H9 (cell line): ENCODE measurements around the gene MLST8. TPM values are rescaled to one million over a fixed set of nuclear protein-coding genes. Genes with fewer than 3 reads are reported as not detected.

ENCODE experiments used
- DNase-seq: peaks from one replicate; pipeline ENCODE4 v3.0.0-alpha.2; 2017
- H2AFZ ChIP-seq: one replicate; pipeline ENCODE4 v1.6.1; 2013; ENCODE audit warnings: mild to moderate bottlenecking, low read length, control low read depth, moderate library complexity
- H2AK5ac ChIP-seq: 2 replicates; pipeline ENCODE4 v1.6.1; 2013; ENCODE audit warnings: low read length, control low read depth, mixed read lengths; ENCODE audit not compliant: insufficient read length
- H2BK120ac ChIP-seq: one replicate; pipeline ENCODE4 v1.6.1; 2013; ENCODE audit warnings: low read depth, mild to moderate bottlenecking, low read length, control low read depth, inconsistent platforms; ENCODE audit not compliant: poor library complexity, severe bottlenecking
- H2BK12ac ChIP-seq: 2 replicates; pipeline ENCODE4 v1.6.1; 2013; ENCODE audit warnings: low read length, control low read depth, mixed read lengths, low read depth; ENCODE audit not compliant: insufficient read length
- H2BK15ac ChIP-seq: 2 replicates; pipeline ENCODE4 v1.6.1; 2013; ENCODE audit warnings: low read depth, low read length, control low read depth
- H2BK20ac ChIP-seq: one replicate; pipeline ENCODE4 v1.6.1; 2013; ENCODE audit warnings: low read depth, mild to moderate bottlenecking, low read length, control low read depth, inconsistent platforms; ENCODE audit not compliant: poor library complexity, severe bottlenecking
- H2BK5ac ChIP-seq: 2 replicates; pipeline ENCODE4 v1.6.1; 2013; ENCODE audit warnings: low read length, control low read depth, mixed read lengths; ENCODE audit not compliant: insufficient read length
- H3K14ac ChIP-seq: 2 replicates; pipeline ENCODE4 v1.6.1; 2013; ENCODE audit warnings: low read length, control low read depth; ENCODE audit not compliant: insufficient read depth
- H3K18ac ChIP-seq: 2 replicates; pipeline ENCODE4 v1.6.1; 2013; ENCODE audit warnings: low read depth, mild to moderate bottlenecking, mixed read lengths, low read length, control low read depth; ENCODE audit not compliant: insufficient read length
- H3K23ac ChIP-seq: 2 replicates; pipeline ENCODE4 v1.6.1; 2013; ENCODE audit warnings: low read length, control low read depth, mixed read lengths, low read depth; ENCODE audit not compliant: insufficient read length
- H3K23me2 ChIP-seq: 2 replicates; pipeline ENCODE4 v1.6.1; 2013; ENCODE audit warnings: low read depth, mild to moderate bottlenecking, mixed read lengths, low read length, control low read depth; ENCODE audit not compliant: insufficient read length, poor library complexity, severe bottlenecking
- H3K27ac ChIP-seq: 2 replicates; pipeline ENCODE4 v1.5.1; 2013; ENCODE audit warnings: low read length, control low read depth, mixed read lengths, low read depth; ENCODE audit not compliant: insufficient read length
- H3K27me3 ChIP-seq: 2 replicates; pipeline ENCODE4 v1.6.1; 2013; ENCODE audit warnings: low read length, control low read depth, inconsistent platforms; ENCODE audit not compliant: insufficient read depth
- H3K4ac ChIP-seq: 2 replicates; pipeline ENCODE4 v1.6.1; 2013; ENCODE audit warnings: low read depth, mild to moderate bottlenecking, control low read depth, inconsistent platforms, low read length, moderate library complexity
- H3K4me1 ChIP-seq: 2 replicates; pipeline ENCODE4 v1.6.1; 2013; ENCODE audit warnings: low read length, control low read depth, inconsistent platforms; ENCODE audit not compliant: insufficient read depth
- H3K4me2 ChIP-seq: 2 replicates; pipeline ENCODE4 v1.6.1; 2013; ENCODE audit warnings: low read length, control low read depth, mixed read lengths; ENCODE audit not compliant: insufficient read length, insufficient read depth
- H3K56ac ChIP-seq: 2 replicates; pipeline ENCODE4 v1.6.1; 2013; ENCODE audit warnings: low read depth, mild to moderate bottlenecking, mixed read lengths, low read length, control low read depth; ENCODE audit not compliant: insufficient read length
- H3K79me1 ChIP-seq: 2 replicates; pipeline ENCODE4 v1.6.1; 2013; ENCODE audit warnings: low read depth, mild to moderate bottlenecking, moderate library complexity, low read length, control low read depth, inconsistent platforms; ENCODE audit not compliant: insufficient read depth, poor library complexity, severe bottlenecking
- H3K79me2 ChIP-seq: 2 replicates; pipeline ENCODE4 v1.6.1; 2013; ENCODE audit warnings: low read length, control low read depth, inconsistent platforms; ENCODE audit not compliant: insufficient read depth
- H3K9ac ChIP-seq: 2 replicates; pipeline ENCODE4 v1.6.1; 2013; ENCODE audit warnings: low read length, control low read depth, mixed read lengths; ENCODE audit not compliant: insufficient read length; ENCODE audit errors: extremely low read depth
- H3K9me3 ChIP-seq: one replicate; pipeline ENCODE4 v1.6.1; 2013; ENCODE audit warnings: low read depth, low read length, inconsistent platforms; ENCODE audit not compliant: control insufficient read depth
- H3T11ph ChIP-seq: one replicate; pipeline ENCODE4 v1.6.1; 2013; ENCODE audit warnings: mild to moderate bottlenecking, low read length, control low read depth, inconsistent platforms
- H4K20me1 ChIP-seq: one replicate; pipeline ENCODE4 v1.6.1; 2013; ENCODE audit not compliant: control insufficient read depth, insufficient read length, insufficient read depth
- H4K5ac ChIP-seq: 2 replicates; pipeline ENCODE4 v1.6.1; 2013; ENCODE audit warnings: low read depth, mild to moderate bottlenecking, mixed read lengths, low read length, control low read depth; ENCODE audit not compliant: insufficient read length
- H4K8ac ChIP-seq: replicated peaks from 2 replicates; pipeline ENCODE4 v1.6.1; 2013; ENCODE audit warnings: low read length, control low read depth, mixed read lengths, low read depth; ENCODE audit not compliant: insufficient read length
- H4K91ac ChIP-seq: 2 replicates; pipeline ENCODE4 v1.6.1; 2013; ENCODE audit warnings: low read depth, mild to moderate bottlenecking, moderate library complexity, mixed read lengths, low read length, control low read depth; ENCODE audit not compliant: insufficient read length
- H3K27ac Mint-ChIP-seq, 3 experiments: 2 replicates in 2 of 3; 3 replicates in 1 of 3; pipeline ENCODE4 v1.8.0; 2020 to 2021; ENCODE audit warnings: mixed read lengths in 3 of 3, mild to moderate bottlenecking in 1 of 3, moderate library complexity in 1 of 3
- H3K27me3 Mint-ChIP-seq: 2 replicates; pipeline ENCODE4 v1.8.0; 2021; ENCODE audit warnings: low read depth, mild to moderate bottlenecking, moderate library complexity, mixed read lengths
- H3K36me3 Mint-ChIP-seq, 3 experiments: 2 replicates in 2 of 3; 3 replicates in 1 of 3; pipeline ENCODE4 v1.8.0; 2020 to 2021; ENCODE audit warnings: low read depth in 3 of 3, mixed read lengths in 3 of 3; ENCODE audit not compliant: insufficient read depth in 1 of 3
- H3K4me1 Mint-ChIP-seq, 2 experiments: 2 replicates each; pipeline ENCODE4 v1.8.0; 2020; ENCODE audit warnings: mixed read lengths in 2 of 2
- H3K4me3 Mint-ChIP-seq, 2 experiments: 2 replicates in 1 of 2; 3 replicates in 1 of 2; pipeline ENCODE4 v1.8.0; 2020 to 2021; ENCODE audit warnings: mild to moderate bottlenecking in 2 of 2, mixed read lengths in 2 of 2, moderate library complexity in 1 of 2
- H3K9me3 Mint-ChIP-seq, 2 experiments: 2 replicates in 1 of 2; 3 replicates in 1 of 2; pipeline ENCODE4 v1.8.0; 2020; ENCODE audit warnings: mild to moderate bottlenecking in 2 of 2, mixed read lengths in 2 of 2, moderate library complexity in 1 of 2
- CTCF ChIP-seq: fragments of 200-600 bp; sonication (generic); conservative IDR thresholded peaks from 3 replicates; pipeline ENCODE4 v1.8.0; 2021; ENCODE audit warnings: antibody characterized with exemption, mild to moderate bottlenecking
- WGBS: extraction: QIAGEN DNeasy Blood & Tissue Kit; methylation state at CpG from one replicate; pipeline ENCODE4 v1.1.7; 2013; ENCODE audit warnings: missing lambda C conversion rate, low lambda C conversion rate, mixed read lengths; ENCODE audit not compliant: insufficient read length; ENCODE audit errors: extremely low coverage; 5-methylcytosine and 5-hydroxymethylcytosine counted together
- total RNA-seq: library from RNA; stranded (reverse); gene quantifications from 2 replicates; pipeline ENCODE4 v1.2.1, GENCODE V29; 2021

The MLST8 gene
- total RNA-seq, 1 experiment from 2014 or later = 74.5 TPM

- H3K9ac ChIP-seq = no peak overlapping the region
- Mint-ChIP-seq H3K36me3 (peaks cover 0 to 17% (median 14%) of the 10 kb centered on the region in 3 experiments; a peak in 4 of 7 replicates), H3K27ac (peak overlapping the region in 2 of 3 experiments; percentile 19 to 89; a peak in 2 of 7 replicates)
Measured at GRCh38 chr16:2180962-2181923, 24.0 kb upstream of the MLST8 start.

More at GRCh38 chr16:2180962-2181923, 24.0 kb upstream of the MLST8 start:
- Histone ChIP-seq H3K9me3 (no peaks in the 10 kb centered on the region), H3K56ac (no peak overlapping the region), H3K23ac (no peak overlapping the region), H3K4me1 (no peaks in the 10 kb centered on the region), H4K5ac (no peak overlapping the region), H2BK12ac (no peak overlapping the region), H3T11ph (no peak overlapping the region), H3K18ac (no peak overlapping the region), H2AK5ac (no peak overlapping the region), H3K23me2 (peaks cover under 1% of the 10 kb centered on the region), H3K79me1 (no peaks in the 10 kb centered on the region), H3K4me2 (no peak overlapping the region), H4K20me1 (peaks cover 3% of the 10 kb centered on the region), H3K79me2 (no peaks in the 10 kb centered on the region), H3K27me3 (no peaks in the 10 kb centered on the region), H2BK120ac (no peak overlapping the region), H3K14ac (no peak overlapping the region), H4K8ac (no peak overlapping the region), H4K91ac (no peak overlapping the region), H2AFZ (no peak overlapping the region), H2BK15ac (no peak overlapping the region), H3K27ac (no peak overlapping the region), H2BK20ac (no peak overlapping the region), H2BK5ac (no peak overlapping the region), H3K4ac (no peak overlapping the region)
- Mint-ChIP-seq H3K9me3 (no peaks in the 10 kb centered on the region), H3K4me3 (no peak overlapping the region), H3K4me1 (peaks cover 3 to 7% of the 10 kb centered on the region in 2 experiments), H3K27me3 (no peaks in the 10 kb centered on the region)
- no CpG with 5 or more reads among the region's 46 CpGs for WGBS
- DNase-seq = peak; percentile 61
- no peak for TF ChIP-seq CTCF
